Measurements from ENCODE around the gene DALRD3. TPM values are rescaled to one million over a fixed set of nuclear protein-coding genes. Genes with fewer than 3 reads are reported as not detected.
A peak's percentile ranks its signal among the peaks of the same experiment; 100 is the strongest.

The DALRD3 gene
- total RNA-seq, 1 donor from 2014 or later: 36.7 TPM

DNA sequence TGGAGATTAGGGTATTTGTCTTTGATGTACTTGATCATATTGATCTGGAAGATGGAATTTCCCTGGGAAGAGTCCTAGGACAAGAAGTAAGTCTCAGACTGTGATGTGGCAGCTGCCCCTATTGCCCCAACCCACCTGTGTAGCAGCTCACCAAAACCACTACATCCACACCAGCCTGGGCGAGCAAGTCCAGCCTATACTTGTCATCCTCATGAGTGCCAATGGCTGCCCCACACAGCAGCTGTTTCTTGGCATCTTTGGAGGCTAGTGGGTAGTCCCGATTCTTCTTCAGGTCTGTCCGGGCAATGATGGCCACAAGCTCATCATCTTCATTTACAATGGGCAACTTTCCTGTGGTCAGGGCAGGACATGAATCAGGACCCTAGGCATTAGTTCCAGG lies 8.2 kb upstream of the DALRD3 start:
- H3K36me3 Mint-ChIP-seq (ENCODE audit: low read depth): peaks cover 75% of the 10 kb centered on the region
- ChIA-PET CTCF (no interaction called here), POLR2A (interaction anchor here (0.6 to 14.9 kb wide), 6 partner anchors 8 to 145 kb away, joined by 3 to 372 read pairs (median 6); partner anchors contain the start of genes DALRD3, KLHDC8B, QRICH1 and WDR6)
- no peaks in the 10 kb centered on the region for H3K9me3 Mint-ChIP-seq
- DNase-seq: no peak
- no peak for ATAC-seq (ENCODE audit: low read depth)
- H3K27me3 Mint-ChIP-seq: no peaks in the 10 kb centered on the region
- H3K27ac Mint-ChIP-seq: peak overlapping the region; percentile 88
- TF ChIP-seq, protein P1, sequence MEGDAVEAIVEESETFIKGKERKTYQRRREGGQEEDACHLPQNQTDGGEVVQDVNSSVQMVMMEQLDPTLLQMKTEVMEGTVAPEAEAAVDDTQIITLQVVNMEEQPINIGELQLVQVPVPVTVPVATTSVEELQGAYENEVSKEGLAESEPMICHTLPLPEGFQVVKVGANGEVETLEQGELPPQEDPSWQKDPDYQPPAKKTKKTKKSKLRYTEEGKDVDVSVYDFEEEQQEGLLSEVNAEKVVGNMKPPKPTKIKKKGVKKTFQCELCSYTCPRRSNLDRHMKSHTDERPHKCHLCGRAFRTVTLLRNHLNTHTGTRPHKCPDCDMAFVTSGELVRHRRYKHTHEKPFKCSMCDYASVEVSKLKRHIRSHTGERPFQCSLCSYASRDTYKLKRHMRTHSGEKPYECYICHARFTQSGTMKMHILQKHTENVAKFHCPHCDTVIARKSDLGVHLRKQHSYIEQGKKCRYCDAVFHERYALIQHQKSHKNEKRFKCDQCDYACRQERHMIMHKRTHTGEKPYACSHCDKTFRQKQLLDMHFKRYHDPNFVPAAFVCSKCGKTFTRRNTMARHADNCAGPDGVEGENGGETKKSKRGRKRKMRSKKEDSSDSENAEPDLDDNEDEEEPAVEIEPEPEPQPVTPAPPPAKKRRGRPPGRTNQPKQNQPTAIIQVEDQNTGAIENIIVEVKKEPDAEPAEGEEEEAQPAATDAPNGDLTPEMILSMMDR (IDR thresholded peaks at IDR 0.05): no peak
- peaks cover 64% of the 10 kb centered on the region for H3K4me1 Mint-ChIP-seq
- intact Hi-C loops (cut with micrococcal nuclease): loop anchor here (10.0 kb wide), 1 partner anchor 1268 kb away; the partner anchor contains the start of genes HYAL3, IFRD2 and NAA80
- H3K4me3 Mint-ChIP-seq: no peak overlapping the region

DNA sequence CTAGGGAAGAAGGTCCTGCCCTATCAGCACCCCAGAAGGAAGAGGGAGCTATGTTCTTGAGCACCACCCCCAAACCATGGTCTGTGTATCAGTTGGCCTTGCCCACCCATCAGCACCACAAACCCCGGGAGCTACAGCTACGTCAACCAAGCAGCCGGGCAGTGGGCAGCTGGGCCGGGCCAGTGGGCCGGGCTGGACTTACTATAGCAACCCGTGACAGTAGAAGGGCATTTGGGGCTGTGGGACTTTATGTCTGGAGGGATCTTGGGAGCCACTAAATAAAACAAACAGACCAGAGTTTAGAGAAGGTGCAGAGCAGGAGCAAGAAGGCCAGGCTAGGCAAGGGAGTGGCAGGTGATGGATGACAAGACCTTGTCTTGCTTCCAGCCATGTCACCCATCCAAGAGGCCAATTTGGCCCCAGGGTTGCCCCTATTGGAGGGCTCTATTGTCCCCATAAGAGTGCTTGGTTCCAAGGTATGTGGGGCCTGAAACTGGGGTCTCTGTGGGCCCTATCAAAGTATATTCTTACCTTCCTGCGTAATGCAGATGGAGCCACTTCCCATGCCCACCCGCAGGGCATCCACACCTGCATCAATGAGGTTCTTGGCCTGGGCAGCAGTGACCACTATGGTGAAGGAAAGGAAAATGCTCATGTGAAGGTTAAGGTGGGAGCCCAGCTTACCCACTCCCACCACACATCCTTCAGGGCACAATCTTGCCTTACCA lies 7.6 kb upstream of the DALRD3 start:
- no peak for ATAC-seq (ENCODE audit: low read depth)
- POLR2A ChIA-PET: interaction anchor here (0.6 to 14.9 kb wide), 8 partner anchors 8 to 321 kb away, joined by 3 to 372 read pairs (median 5); partner anchors contain the start of genes DALRD3, QRICH1 and WDR6
- TF ChIP-seq, protein P1 (IDR thresholded peaks at IDR 0.05): no peak
- H3K27me3 Mint-ChIP-seq: no peaks in the 10 kb centered on the region
- peak overlapping the region; percentile 88 for H3K27ac Mint-ChIP-seq
- H3K9me3 Mint-ChIP-seq: no peaks in the 10 kb centered on the region
- no peak for DNase-seq
- peaks cover 73% of the 10 kb centered on the region for H3K36me3 Mint-ChIP-seq (ENCODE audit: low read depth)
- H3K4me1 Mint-ChIP-seq: peaks cover 66% of the 10 kb centered on the region
- CTCF ChIA-PET: no interaction called here
- intact Hi-C loops (cut with micrococcal nuclease): loop anchor here (10.0 kb wide), 1 partner anchor 1269 kb away; the partner anchor contains the start of genes HYAL3, IFRD2 and NAA80
- peak overlapping the region; percentile 59 for H3K4me3 Mint-ChIP-seq

DNA sequence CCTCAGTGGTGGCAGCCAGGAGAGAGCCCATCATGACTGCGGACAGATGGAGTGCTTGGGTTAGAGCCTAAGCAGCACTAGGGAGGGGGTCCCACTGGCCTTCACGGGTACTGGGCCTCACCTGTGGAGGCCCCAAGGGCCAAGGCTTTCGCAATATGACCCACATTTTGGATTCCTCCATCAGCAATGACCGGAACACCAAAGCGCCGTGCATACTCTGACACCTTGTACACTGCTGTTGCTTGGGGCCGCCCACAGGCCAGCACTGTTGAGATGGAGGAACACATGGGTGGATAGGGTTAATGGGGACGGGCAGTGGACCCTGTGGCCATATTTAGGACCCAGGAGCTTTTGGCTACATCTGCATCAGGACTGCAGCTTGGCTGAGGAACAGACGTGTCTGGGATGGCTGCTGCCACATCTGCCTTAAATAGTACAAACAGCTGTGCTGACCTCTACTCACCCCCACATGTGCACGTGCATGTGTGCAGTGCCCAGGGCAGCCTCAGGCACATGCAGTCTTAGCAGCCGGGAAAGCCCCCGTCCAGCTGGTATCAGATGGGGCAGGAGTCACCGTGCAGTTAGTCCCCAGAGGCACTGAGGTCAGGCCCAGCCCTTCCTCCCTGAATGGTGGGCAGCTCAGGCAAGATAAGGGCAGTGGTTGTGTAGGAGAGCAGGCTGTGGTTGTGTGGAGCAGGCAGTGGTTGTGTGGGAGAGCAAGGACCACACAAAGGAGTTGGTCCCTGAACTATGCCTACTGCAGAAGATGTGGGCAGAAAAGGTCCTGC lies 6.8 kb upstream of the DALRD3 start:
- intact Hi-C loops (cut with micrococcal nuclease): loop anchor here (10.0 kb wide), 1 partner anchor 1270 kb away; the partner anchor contains the start of genes HYAL3, IFRD2 and NAA80
- POLR2A ChIA-PET: interaction anchor here (0.6 to 14.9 kb wide), 8 partner anchors 8 to 321 kb away, joined by 3 to 372 read pairs (median 8); partner anchors contain the start of genes QRICH1 and WDR6

DNA sequence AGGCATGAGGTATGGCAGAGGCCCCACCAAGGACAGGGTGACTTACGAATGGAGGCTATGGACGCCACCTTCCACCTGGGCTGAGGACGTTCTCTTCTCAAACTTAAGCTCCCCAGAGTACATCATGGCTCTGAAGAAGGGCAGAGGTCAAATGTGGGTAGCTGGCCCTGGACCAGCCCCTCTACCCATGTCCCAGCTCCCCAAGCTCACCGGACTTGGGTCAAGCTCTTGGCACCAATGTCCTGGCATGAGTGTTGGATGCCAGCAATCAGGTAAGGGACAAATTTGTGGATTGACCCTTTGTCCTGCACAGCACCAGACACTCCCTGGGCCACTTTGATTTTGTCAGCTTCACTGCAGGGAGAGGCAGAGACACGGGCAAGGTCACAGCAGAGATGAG lies 6.1 kb upstream of the DALRD3 start:
- no peak for DNase-seq
- intact Hi-C loops (cut with micrococcal nuclease): loop anchor here (5.0 to 10.0 kb wide), 2 partner anchors 177 to 1270 kb away; partner anchors contain the start of genes HYAL3, IFRD2, NAA80 and PRKAR2A
- H3K9me3 Mint-ChIP-seq: no peaks in the 10 kb centered on the region
- peak overlapping the region; percentile 50 for H3K27ac Mint-ChIP-seq
- H3K4me3 Mint-ChIP-seq: no peak overlapping the region
- POLR2A ChIA-PET: interaction anchor here (0.6 to 14.9 kb wide), 4 partner anchors 8 to 70 kb away, joined by 6 to 372 read pairs (median 11); partner anchors contain the start of genes QRICH1 and WDR6
- CTCF ChIA-PET: no interaction called here
- TF ChIP-seq, protein P1 (IDR thresholded peaks at IDR 0.05): no peak
- H3K36me3 Mint-ChIP-seq (ENCODE audit: low read depth): peaks cover 62% of the 10 kb centered on the region
- no peaks in the 10 kb centered on the region for H3K27me3 Mint-ChIP-seq
- peaks cover 74% of the 10 kb centered on the region for H3K4me1 Mint-ChIP-seq
- no peak for ATAC-seq (ENCODE audit: low read depth)

More for the DNA sequence above, 6.8 kb upstream of the DALRD3 start:
- TF ChIP-seq, protein P1 (IDR thresholded peaks at IDR 0.05): no peak
- Mint-ChIP-seq H3K9me3 (no peaks in the 10 kb centered on the region), H3K27ac (peak overlapping the region; percentile 88), H3K36me3 (ENCODE audit: low read depth) (peaks cover 66% of the 10 kb centered on the region), H3K27me3 (no peaks in the 10 kb centered on the region), H3K4me1 (peaks cover 68% of the 10 kb centered on the region), H3K4me3 (peak overlapping the region; percentile 59)
- no peak for DNase-seq
- CTCF ChIA-PET: no interaction called here
- ATAC-seq (ENCODE audit: low read depth): peak; percentile 9

Data from activated B cell treated with CpG ODN at 0.5 μM for 24 hours (primary cell).